Activated CD8-positive, alpha-beta T cell treated with anti-CD3 and anti-CD28 coated beads for 36 hours (primary cell): ENCODE data around the gene ARHGEF1. TPM values are rescaled to one million over a fixed set of nuclear protein-coding genes. Genes with fewer than 3 reads are reported as not detected.

Source experiments
- ATAC-seq: fragments of 200-7000 bp; cut with Tn5 transposase; one replicate; pipeline ENCODE4 v1.10.0; 2021; ENCODE audit warnings: mild to moderate bottlenecking, moderate library complexity
- CTCF ChIA-PET: fragments of 350-600 bp; sonication (Branson Sonifier 250); formaldehyde crosslinking; loops from one replicate; lab custom pipeline; 2021; ENCODE audit warnings: antibody characterized with exemption; lab: Charles Lee
- POLR2A ChIA-PET: fragments of 350-600 bp; sonication (Branson Sonifier 250); formaldehyde crosslinking; loops from one replicate; lab custom pipeline; 2021; ENCODE audit warnings: antibody characterized with exemption; lab: Charles Lee
- DNase-seq: peaks from one replicate; pipeline ENCODE4 v3.0.0-alpha.2; 2020
- H3K27ac Mint-ChIP-seq: one replicate; pipeline ENCODE4 v1.8.0; 2021; ENCODE audit warnings: mild to moderate bottlenecking, mixed read lengths
- H3K27me3 Mint-ChIP-seq: one replicate; pipeline ENCODE4 v1.8.0; 2021; ENCODE audit warnings: mixed read lengths
- H3K36me3 Mint-ChIP-seq: one replicate; pipeline ENCODE4 v1.8.0; 2021; ENCODE audit warnings: low read depth, mixed read lengths
- H3K4me1 Mint-ChIP-seq: one replicate; pipeline ENCODE4 v1.8.0; 2021; ENCODE audit warnings: low read depth, mixed read lengths
- H3K4me3 Mint-ChIP-seq: one replicate; pipeline ENCODE4 v1.8.0; 2021; ENCODE audit warnings: mild to moderate bottlenecking, moderate library complexity, mixed read lengths
- H3K9me3 Mint-ChIP-seq: one replicate; pipeline ENCODE4 v1.8.0; 2021; ENCODE audit warnings: mixed read lengths
- intact Hi-C: fragments of 100-400 bp; cut with micrococcal nuclease; formaldehyde crosslinking; loops from one replicate; pipeline ENCODE4 v1.10.0; 2022
- total RNA-seq, 2 experiments: library from RNA; stranded (reverse); gene quantifications; one replicate each; pipeline ENCODE4 v1.2.3, GENCODE V29; 2021
- TF ChIP-seq, protein P1 (sequence below): fragments of 200-600 bp; IDR thresholded peaks from one replicate; pipeline ENCODE4 v1.8.0; 2022; ENCODE audit warnings: antibody characterized with exemption, mild to moderate bottlenecking

The ARHGEF1 gene
- total RNA-seq, 2 experiments from 2014 or later = 307 to 308 TPM

DNA sequence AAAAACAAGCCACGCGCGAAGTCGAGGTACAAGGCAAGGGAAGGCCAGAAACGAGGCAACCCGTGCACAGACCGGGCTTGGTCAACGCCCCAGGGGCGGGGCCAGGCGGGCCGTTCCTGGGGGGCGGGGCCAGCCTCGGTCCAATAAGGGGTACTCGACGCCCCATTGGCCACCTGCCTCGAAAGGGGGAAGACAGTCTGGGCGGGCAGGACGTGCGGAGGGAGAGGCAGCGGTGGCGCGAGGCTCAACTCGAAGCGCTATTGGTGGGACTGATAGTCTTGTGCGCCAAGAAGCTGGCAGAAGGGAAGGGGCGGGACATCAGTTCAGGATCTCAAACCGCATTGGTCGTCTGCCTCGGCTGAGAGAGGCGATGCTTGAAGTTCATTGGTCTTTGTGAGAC lies 38.4 kb upstream of the ARHGEF1 start, which contains the start of gene LYPD4:
Gene LYPD4, minus strand, starts transcription at position 83 of the 400 bp plus-strand sequence. CDS start 5,398 bp downstream, outside the sequence.
- peak; percentile 12 for DNase-seq
- H3K4me3 Mint-ChIP-seq = no peak within 1 kb of the TSS
- H3K4me1 Mint-ChIP-seq = no peaks in the 10 kb centered on the region
- H3K27me3 Mint-ChIP-seq = no peaks in the 10 kb centered on the region
- no peaks in the 10 kb centered on the region for H3K9me3 Mint-ChIP-seq
- H3K36me3 Mint-ChIP-seq = no peaks in the 10 kb centered on the region
- H3K27ac Mint-ChIP-seq = no peak within 1 kb of the TSS
- intact Hi-C loops = no loop called here
- POLR2A ChIA-PET = no interaction called here
- ATAC-seq = no peak
- TF ChIP-seq, protein P1, sequence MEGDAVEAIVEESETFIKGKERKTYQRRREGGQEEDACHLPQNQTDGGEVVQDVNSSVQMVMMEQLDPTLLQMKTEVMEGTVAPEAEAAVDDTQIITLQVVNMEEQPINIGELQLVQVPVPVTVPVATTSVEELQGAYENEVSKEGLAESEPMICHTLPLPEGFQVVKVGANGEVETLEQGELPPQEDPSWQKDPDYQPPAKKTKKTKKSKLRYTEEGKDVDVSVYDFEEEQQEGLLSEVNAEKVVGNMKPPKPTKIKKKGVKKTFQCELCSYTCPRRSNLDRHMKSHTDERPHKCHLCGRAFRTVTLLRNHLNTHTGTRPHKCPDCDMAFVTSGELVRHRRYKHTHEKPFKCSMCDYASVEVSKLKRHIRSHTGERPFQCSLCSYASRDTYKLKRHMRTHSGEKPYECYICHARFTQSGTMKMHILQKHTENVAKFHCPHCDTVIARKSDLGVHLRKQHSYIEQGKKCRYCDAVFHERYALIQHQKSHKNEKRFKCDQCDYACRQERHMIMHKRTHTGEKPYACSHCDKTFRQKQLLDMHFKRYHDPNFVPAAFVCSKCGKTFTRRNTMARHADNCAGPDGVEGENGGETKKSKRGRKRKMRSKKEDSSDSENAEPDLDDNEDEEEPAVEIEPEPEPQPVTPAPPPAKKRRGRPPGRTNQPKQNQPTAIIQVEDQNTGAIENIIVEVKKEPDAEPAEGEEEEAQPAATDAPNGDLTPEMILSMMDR = no peak
- CTCF ChIA-PET = no interaction called here

DNA sequence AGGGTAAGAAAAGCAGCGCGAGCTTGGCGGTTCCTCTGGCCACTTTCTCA lies 38.2 kb upstream of the ARHGEF1 start, which contains the start of gene DMRTC2:
Gene DMRTC2, plus strand, starts transcription at position 42 of the 50 bp plus-strand sequence. CDS start 2,387 bp downstream, outside the sequence.
- H3K4me1 Mint-ChIP-seq = no peaks in the 10 kb centered on the region
- no peaks in the 10 kb centered on the region for H3K9me3 Mint-ChIP-seq
- no peak within 1 kb of the TSS for H3K27ac Mint-ChIP-seq
- no peak within 1 kb of the TSS for H3K4me3 Mint-ChIP-seq
- no peaks in the 10 kb centered on the region for H3K36me3 Mint-ChIP-seq
- ChIA-PET POLR2A (no interaction called here), CTCF (no interaction called here)
- ATAC-seq = no peak
- intact Hi-C loops = no loop called here
- TF ChIP-seq, protein P1 = no peak
- DNase-seq = no peak
- H3K27me3 Mint-ChIP-seq = no peaks in the 10 kb centered on the region

- no peak for DNase-seq
- Mint-ChIP-seq H3K27me3 (no peaks in the 10 kb centered on the region), H3K27ac (no peak overlapping the region), H3K36me3 (no peaks in the 10 kb centered on the region), H3K4me3 (no peak overlapping the region), H3K4me1 (no peaks in the 10 kb centered on the region), H3K9me3 (no peaks in the 10 kb centered on the region)
- ChIA-PET POLR2A (no interaction called here), CTCF (no interaction called here)
- TF ChIP-seq, protein P1 = no peak
- intact Hi-C loops = no loop called here
- no peak for ATAC-seq
Measured at GRCh38 chr19:41845051-41845590, 37.9 kb upstream of the ARHGEF1 start.

- POLR2A ChIA-PET = no interaction called here
- DNase-seq (no peak), ATAC-seq (no peak)
- Mint-ChIP-seq H3K4me1 (no peaks in the 10 kb centered on the region), H3K27ac (no peak overlapping the region), H3K36me3 (no peaks in the 10 kb centered on the region), H3K27me3 (no peaks in the 10 kb centered on the region), H3K4me3 (no peak overlapping the region), H3K9me3 (no peaks in the 10 kb centered on the region)
- TF ChIP-seq, protein P1 = no peak
- intact Hi-C loops = no loop called here
- CTCF ChIA-PET = interaction anchor here (1.1 kb wide), 1 partner anchor 201 kb away, joined by 3 read pairs; no protein-coding TSS in a partner anchor
Measured at GRCh38 chr19:41847351-41848105, 35.5 kb upstream of the ARHGEF1 start.

GRCh38 chr19:41848666-41849065 lies 34.3 kb upstream of the ARHGEF1 start:
- no peaks in the 10 kb centered on the region for H3K9me3 Mint-ChIP-seq
- CTCF ChIA-PET = interaction anchor here (1.2 to 1.4 kb wide), 2 partner anchors 11 to 96 kb away, joined by 4 to 7 read pairs; no protein-coding TSS in a partner anchor
- intact Hi-C loops = no loop called here
- no peaks in the 10 kb centered on the region for H3K4me1 Mint-ChIP-seq
- H3K27ac Mint-ChIP-seq = no peak overlapping the region
- H3K4me3 Mint-ChIP-seq = no peak overlapping the region
- ATAC-seq = no peak
- POLR2A ChIA-PET = no interaction called here
- TF ChIP-seq, protein P1 = no peak
- no peak for DNase-seq
- H3K27me3 Mint-ChIP-seq = no peaks in the 10 kb centered on the region
- no peaks in the 10 kb centered on the region for H3K36me3 Mint-ChIP-seq
